Fibroblast of lung (primary cell): Measurements from ENCODE around the gene KRTAP24-1.

Experiments
- EZH2 ChIP-seq: IDR thresholded peaks from 2 replicates; pipeline ENCODE4 v1.5.1; 2012; ENCODE audit warnings: low read length, control low read depth, mild to moderate bottlenecking; ENCODE audit errors: missing control alignments
- TF ChIP-seq, protein P1 (sequence below), 2 donors: IDR thresholded peaks in 1 of 2; conservative IDR thresholded peaks in 1 of 2; 1 replicate in 1 of 2; 2 replicates in 1 of 2; pipeline ENCODE4 v1.5.1; 2011 to 2012; ENCODE audit warnings: low read length in 2 of 2, control low read depth in 1 of 2, inconsistent platforms in 1 of 2, low read depth in 1 of 2, mild to moderate bottlenecking in 1 of 2

GRCh38 chr21:30271611-30272010 lies 11.1 kb downstream of the KRTAP24-1 start:
- no peak for TF ChIP-seq EZH2
- TF ChIP-seq, protein P1, sequence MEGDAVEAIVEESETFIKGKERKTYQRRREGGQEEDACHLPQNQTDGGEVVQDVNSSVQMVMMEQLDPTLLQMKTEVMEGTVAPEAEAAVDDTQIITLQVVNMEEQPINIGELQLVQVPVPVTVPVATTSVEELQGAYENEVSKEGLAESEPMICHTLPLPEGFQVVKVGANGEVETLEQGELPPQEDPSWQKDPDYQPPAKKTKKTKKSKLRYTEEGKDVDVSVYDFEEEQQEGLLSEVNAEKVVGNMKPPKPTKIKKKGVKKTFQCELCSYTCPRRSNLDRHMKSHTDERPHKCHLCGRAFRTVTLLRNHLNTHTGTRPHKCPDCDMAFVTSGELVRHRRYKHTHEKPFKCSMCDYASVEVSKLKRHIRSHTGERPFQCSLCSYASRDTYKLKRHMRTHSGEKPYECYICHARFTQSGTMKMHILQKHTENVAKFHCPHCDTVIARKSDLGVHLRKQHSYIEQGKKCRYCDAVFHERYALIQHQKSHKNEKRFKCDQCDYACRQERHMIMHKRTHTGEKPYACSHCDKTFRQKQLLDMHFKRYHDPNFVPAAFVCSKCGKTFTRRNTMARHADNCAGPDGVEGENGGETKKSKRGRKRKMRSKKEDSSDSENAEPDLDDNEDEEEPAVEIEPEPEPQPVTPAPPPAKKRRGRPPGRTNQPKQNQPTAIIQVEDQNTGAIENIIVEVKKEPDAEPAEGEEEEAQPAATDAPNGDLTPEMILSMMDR (conservative IDR thresholded peaks at IDR 0.05 in 1 of 2, IDR thresholded peaks at IDR 0.05 in 1 of 2; ENCODE audit: low read depth in 1 of 2, low read length in 2 of 2), result no peak
